GM23248 (cell line): ENCODE data around the gene ADAM10. TPM values are rescaled to one million over a fixed set of nuclear protein-coding genes. Genes with fewer than 3 reads are reported as not detected.

ENCODE experiments used
- DNase-seq: peaks from one replicate; pipeline ENCODE4 v3.0.0-alpha.2; 2015
- H2AFZ ChIP-seq: fragments of 200-600 bp; sonication (generic); 2 replicates; pipeline ENCODE4 v1.6.1; 2016; ENCODE audit warnings: antibody characterized with exemption
- H3F3A ChIP-seq: fragments of 200-600 bp; sonication (generic); 2 replicates; pipeline ENCODE4 v1.6.1; 2016; ENCODE audit warnings: mild to moderate bottlenecking, antibody characterized with exemption, mixed run types; ENCODE audit not compliant: insufficient read depth
- H3K27ac ChIP-seq: fragments of 200-600 bp; sonication (generic); 2 replicates; pipeline ENCODE4 v1.5.1; 2016; ENCODE audit warnings: mild to moderate bottlenecking
- H3K27me3 ChIP-seq: fragments of 200-600 bp; sonication (generic); replicated peaks from 2 replicates; pipeline ENCODE4 v1.6.1; 2016; ENCODE audit warnings: mild to moderate bottlenecking; ENCODE audit not compliant: insufficient read depth
- H3K36me3 ChIP-seq: fragments of 200-600 bp; sonication (generic); 2 replicates; pipeline ENCODE4 v1.6.1; 2016; ENCODE audit warnings: low read depth, mild to moderate bottlenecking
- H3K4me1 ChIP-seq: fragments of 200-600 bp; sonication (generic); 2 replicates; pipeline ENCODE4 v1.6.1; 2016; ENCODE audit warnings: mild to moderate bottlenecking; ENCODE audit not compliant: insufficient read depth
- H3K4me2 ChIP-seq: fragments of 200-600 bp; sonication (generic); one replicate; pipeline ENCODE4 v1.6.1; 2016; ENCODE audit warnings: mild to moderate bottlenecking; ENCODE audit not compliant: unreplicated experiment
- H3K4me3 ChIP-seq: fragments of 200-600 bp; sonication (generic); 2 replicates; pipeline ENCODE4 v1.5.1; 2016; ENCODE audit warnings: mild to moderate bottlenecking
- H3K79me2 ChIP-seq: fragments of 200-600 bp; sonication (generic); 2 replicates; pipeline ENCODE4 v1.6.1; 2016; ENCODE audit warnings: mild to moderate bottlenecking; ENCODE audit not compliant: insufficient read depth
- H3K9ac ChIP-seq: fragments of 200-600 bp; sonication (generic); 2 replicates; pipeline ENCODE4 v1.6.1; 2016; ENCODE audit warnings: mild to moderate bottlenecking
- H3K9me2 ChIP-seq: fragments of 200-600 bp; sonication (generic); 2 replicates; pipeline ENCODE4 v1.6.1; 2016; ENCODE audit warnings: mixed run types, mild to moderate bottlenecking, moderate library complexity; ENCODE audit not compliant: insufficient read depth
- H3K9me3 ChIP-seq: fragments of 200-600 bp; sonication (generic); one replicate; pipeline ENCODE4 v1.6.1; 2017; ENCODE audit warnings: low read depth
- H4K20me1 ChIP-seq: fragments of 200-600 bp; sonication (generic); 2 replicates; pipeline ENCODE4 v1.6.0; 2016; ENCODE audit not compliant: insufficient read depth
- EZH2 ChIP-seq: fragments of 200-600 bp; sonication (generic); IDR thresholded peaks from 2 replicates; pipeline ENCODE4 v1.6.1; 2018; ENCODE audit warnings: antibody characterized with exemption, mild to moderate bottlenecking; ENCODE audit not compliant: insufficient read depth, poor library complexity, severe bottlenecking
- EZH2phosphoT487 ChIP-seq: fragments of 200-600 bp; sonication (generic); IDR thresholded peaks from 2 replicates; pipeline ENCODE4 v1.6.1; 2018; ENCODE audit warnings: antibody characterized with exemption, moderate library complexity, mild to moderate bottlenecking, low read depth; ENCODE audit not compliant: insufficient read depth
- WGBS, 2 experiments: methylation state at CpG; one replicate each; pipeline ENCODE4 v1.1.6; 2015 to 2017; ENCODE audit warnings: low lambda C conversion rate in 2 of 2, low coverage in 1 of 2; ENCODE audit errors: missing lambda C conversion rate in 2 of 2; 5-methylcytosine and 5-hydroxymethylcytosine counted together
- in situ Hi-C: fragments of 300-500 bp; cut with MboI; formaldehyde crosslinking; loops from 2 replicates; pipeline ENCODE4 v1.15.0; 2020
- polyA plus RNA-seq: library from polyadenylated mRNA; unstranded; fragments of >200 nt; fragmentation: Nextera tagmentation; extraction: Ambion mirVana; gene quantifications from 2 replicates; pipeline ENCODE4 v1.2.1, GENCODE V29; 2016
- total RNA-seq: library from RNA; depleted of rRNA; stranded (reverse); fragments of >200 nt; shearing (Covaris generic); gene quantifications from 2 replicates; pipeline ENCODE4 v1.2.3, GENCODE V29; 2014

Gene ADAM10
- total and polyA plus RNA-seq, 2 experiments from 2014 or later: 171 to 190 TPM

DNA sequence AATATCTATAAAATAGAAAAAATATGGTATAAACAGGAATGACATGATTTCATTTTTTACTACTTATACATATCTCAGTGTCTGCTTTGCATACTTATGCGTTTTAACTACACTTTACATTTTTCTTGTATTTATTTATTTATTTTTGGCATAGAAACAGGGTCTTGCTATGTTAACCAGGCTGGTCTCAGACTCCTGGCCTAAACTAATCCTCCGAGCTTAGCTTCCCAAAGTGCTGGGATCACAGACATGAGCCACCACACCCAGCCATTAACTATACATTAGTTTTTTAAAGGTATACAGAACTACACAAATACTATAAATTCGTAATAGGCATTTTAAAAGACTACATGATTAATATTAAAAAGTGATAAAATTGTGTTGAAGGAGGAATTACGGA, 9.1 kb downstream of the ADAM10 start:
- Histone ChIP-seq H3F3A (peaks cover 5% of the 10 kb centered on the region; the same call in 1 of the 2 replicates), H3K4me3 (no peak overlapping the region), H3K4me1 (peaks cover 23% of the 10 kb centered on the region), H3K9me2 (no peaks in the 10 kb centered on the region), H3K9ac (no peak overlapping the region), H2AFZ (no peak overlapping the region), H4K20me1 (no peaks in the 10 kb centered on the region; the same call in 1 of the 2 replicates), H3K36me3 (no peaks in the 10 kb centered on the region), H3K9me3 (no peaks in the 10 kb centered on the region), H3K27ac (no peak overlapping the region), H3K4me2 (no peak overlapping the region), H3K79me2 (peaks cover 100% of the 10 kb centered on the region), H3K27me3 (no peaks in the 10 kb centered on the region)
- DNase-seq: no peak
- 52 to 53% methylated on average over 4 of the region's 4 CpGs for WGBS, 2 experiments
- no peak for TF ChIP-seq EZH2phosphoT487
- in situ Hi-C loops: no loop called here

DNA sequence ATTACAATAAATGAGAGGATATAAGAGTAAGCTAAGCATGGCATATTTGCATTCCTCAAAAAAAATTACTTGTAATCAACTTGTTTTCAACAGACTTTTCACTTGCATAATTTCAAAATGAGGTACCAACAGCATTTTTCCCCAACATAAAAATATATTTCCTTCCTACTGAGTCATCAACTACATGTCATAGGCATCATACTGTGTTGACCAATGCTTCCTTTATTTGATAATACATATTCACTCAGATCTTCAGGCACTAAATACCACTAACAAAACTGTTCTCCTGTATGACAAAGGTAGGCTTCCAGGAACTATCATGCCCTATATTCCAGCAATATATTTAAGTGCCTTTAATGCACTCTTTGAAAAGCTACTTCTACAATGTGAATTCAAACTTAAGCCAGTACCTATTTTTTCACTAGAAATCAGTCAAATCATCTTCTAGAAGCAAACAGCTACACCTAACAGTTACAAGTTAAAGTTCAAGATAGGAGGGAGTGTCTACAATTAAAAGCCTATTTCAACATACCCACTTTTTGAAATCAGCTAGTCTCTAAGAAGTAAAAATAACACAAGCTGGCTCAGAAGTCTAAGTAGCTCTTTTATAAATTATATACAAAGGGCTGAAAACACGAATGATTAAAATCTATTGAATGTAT, 11.3 kb downstream of the ADAM10 start:
- WGBS, 2 experiments: 65 to 69% methylated on average over 1 of the region's 1 CpG
- H3K27ac ChIP-seq: peak overlapping the region; percentile 33
- H3K27me3 ChIP-seq: no peaks in the 10 kb centered on the region
- H4K20me1 ChIP-seq: peaks cover 7% of the 10 kb centered on the region
- no peak overlapping the region for H3K4me3 ChIP-seq
- peaks cover 23% of the 10 kb centered on the region for H3K4me1 ChIP-seq
- no peak overlapping the region for H3K9ac ChIP-seq
- no peak overlapping the region for H2AFZ ChIP-seq
- H3K36me3 ChIP-seq: no peaks in the 10 kb centered on the region
- H3K79me2 ChIP-seq: peaks cover 100% of the 10 kb centered on the region
- peaks cover 8% of the 10 kb centered on the region for H3F3A ChIP-seq
- DNase-seq: peak; percentile 72
- TF ChIP-seq EZH2 (no peak), EZH2phosphoT487 (no peak)
- H3K4me2 ChIP-seq: peak overlapping the region; percentile 40
- in situ Hi-C loops: no loop called here
- no peaks in the 10 kb centered on the region for H3K9me2 ChIP-seq
- H3K9me3 ChIP-seq: no peaks in the 10 kb centered on the region

DNA sequence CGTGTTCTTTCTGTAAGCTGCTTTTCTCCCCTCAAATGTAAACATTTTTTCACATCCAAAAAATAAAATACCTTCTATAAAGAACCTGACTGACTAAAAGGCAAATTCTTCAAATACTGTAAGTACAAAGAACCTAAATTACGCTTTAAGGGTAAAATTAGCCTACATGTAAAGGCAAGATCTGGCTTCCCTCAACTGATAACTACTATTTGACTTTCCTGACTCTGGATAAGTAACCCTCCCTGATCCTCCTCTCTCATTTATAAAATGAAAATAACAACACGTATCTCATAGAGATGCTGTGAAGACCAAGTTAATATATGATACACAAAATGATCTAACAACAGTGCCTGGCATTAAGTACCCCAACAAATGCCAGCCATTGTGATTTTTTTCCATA, 12.2 kb downstream of the ADAM10 start:
- Histone ChIP-seq H4K20me1 (peaks cover 7% of the 10 kb centered on the region), H3K27ac (no peak overlapping the region), H3F3A (peaks cover 17% of the 10 kb centered on the region), H3K36me3 (no peaks in the 10 kb centered on the region), H3K4me2 (peak overlapping the region; percentile 40), H3K27me3 (no peaks in the 10 kb centered on the region), H3K9me3 (no peaks in the 10 kb centered on the region), H3K4me3 (no peak overlapping the region), H3K4me1 (peaks cover 29% of the 10 kb centered on the region), H3K79me2 (peaks cover 100% of the 10 kb centered on the region), H3K9me2 (no peaks in the 10 kb centered on the region), H3K9ac (no peak overlapping the region), H2AFZ (no peak overlapping the region)
- 96% methylated on average over 3 of the region's 3 CpGs for WGBS, 2 experiments
- in situ Hi-C loops: no loop called here
- no peak for TF ChIP-seq EZH2phosphoT487
- TF ChIP-seq EZH2: no peak
- DNase-seq: no peak

DNA sequence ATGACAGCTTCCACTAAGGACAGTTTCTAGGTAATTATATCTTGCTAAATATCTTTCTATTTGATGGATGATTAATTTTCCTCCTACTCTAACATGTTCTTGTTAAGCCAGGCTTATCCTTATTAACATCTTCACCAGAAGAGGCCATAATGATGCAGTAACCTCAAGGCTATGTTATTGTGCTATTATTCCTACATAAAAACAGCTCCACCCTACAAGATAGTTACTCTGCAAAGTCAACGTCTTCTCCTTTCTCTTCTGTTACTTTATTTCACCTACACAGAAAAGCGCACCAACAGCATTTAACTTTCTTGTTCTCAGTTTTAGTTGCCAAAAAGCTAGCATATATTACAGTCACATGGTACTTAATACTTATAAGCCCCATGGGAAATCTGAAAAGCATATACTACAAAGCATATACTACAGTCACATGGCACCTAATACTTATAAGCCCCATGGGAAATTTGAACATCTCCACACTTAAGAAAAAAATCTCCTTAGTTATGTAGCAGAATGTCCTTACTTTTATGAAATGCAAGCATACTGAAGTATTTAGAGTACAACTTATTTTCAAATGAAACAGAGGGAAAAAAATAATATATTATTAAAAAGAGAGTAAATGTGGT, 13.4 kb downstream of the ADAM10 start:
- Histone ChIP-seq H3K36me3 (no peaks in the 10 kb centered on the region), H4K20me1 (peaks cover 7% of the 10 kb centered on the region)
- in situ Hi-C loops: no loop called here

More for the DNA sequence above, 13.4 kb downstream of the ADAM10 start:
- no peak overlapping the region for H3K4me3 ChIP-seq
- TF ChIP-seq EZH2: no peak
- no peak overlapping the region for H3K9ac ChIP-seq
- no peaks in the 10 kb centered on the region for H3K27me3 ChIP-seq
- H3K4me1 ChIP-seq: peaks cover 36% of the 10 kb centered on the region
- WGBS, 2 experiments: 92 to 95% methylated on average over 2 of the region's 2 CpGs
- no peaks in the 10 kb centered on the region for H3K9me3 ChIP-seq
- no peak overlapping the region for H3K27ac ChIP-seq
- H3F3A ChIP-seq: peaks cover 29% of the 10 kb centered on the region
- no peaks in the 10 kb centered on the region for H3K9me2 ChIP-seq
- no peak for DNase-seq
- H3K4me2 ChIP-seq: no peak overlapping the region
- peaks cover 99% of the 10 kb centered on the region for H3K79me2 ChIP-seq
- no peak overlapping the region for H2AFZ ChIP-seq
